ENCODE data around the gene MRPL23.

Gene MRPL23

GRCh38 chr11:1943576-1943975 is 3.6 kb upstream of the MRPL23 start:
- no peaks in the 10 kb centered on the region for H3F3A ChIP-seq (ENCODE audit: control insufficient read depth, insufficient read depth)

GRCh38 chr11:1943977-1944376 is 3.2 kb upstream of the MRPL23 start:
- Histone ChIP-seq H3K9me2 (replicated peaks; ENCODE audit: control insufficient read depth, low read length) (no peaks in the 10 kb centered on the region), H3K27me3 (ENCODE audit: control insufficient read depth, low read length) (no peaks in the 10 kb centered on the region), H3F3A (ENCODE audit: control insufficient read depth, insufficient read depth) (no peaks in the 10 kb centered on the region), H3K79me2 (ENCODE audit: control insufficient read depth, low read length) (no peaks in the 10 kb centered on the region), H4K20me1 (ENCODE audit: control insufficient read depth, insufficient read depth, low read depth, low read length) (no peaks in the 10 kb centered on the region), H3K4me2 (ENCODE audit: low read length) (no peak overlapping the region), H3K4me3 (ENCODE audit: low read length) (no peak overlapping the region), H3K4me1 (ENCODE audit: control insufficient read depth, low read length) (no peaks in the 10 kb centered on the region), H3K36me3 (ENCODE audit: control insufficient read depth, low read length) (no peaks in the 10 kb centered on the region), H3K27ac (ENCODE audit: low read depth, low read length) (no peak overlapping the region), H3K9me3 (ENCODE audit: control insufficient read depth, insufficient read depth, low read length) (no peaks in the 10 kb centered on the region)
- no peak for TF ChIP-seq EZH2phosphoT487 (IDR thresholded peaks at IDR 0.05; ENCODE audit: borderline replicate concordance, low read length)
- no peak for TF ChIP-seq CTCF (IDR thresholded peaks at IDR 0.05; ENCODE audit: low read depth, low read length, poor library complexity, severe bottlenecking)

More at GRCh38 chr11:1943576-1943975, 3.6 kb upstream of the MRPL23 start:
- no peaks in the 10 kb centered on the region for H3K36me3 ChIP-seq (ENCODE audit: control insufficient read depth, low read length)
- TF ChIP-seq EZH2phosphoT487 (IDR thresholded peaks at IDR 0.05; ENCODE audit: borderline replicate concordance, low read length) (no peak), CTCF (IDR thresholded peaks at IDR 0.05; ENCODE audit: low read depth, low read length, poor library complexity, severe bottlenecking) (no peak)
- H3K4me1 ChIP-seq (ENCODE audit: control insufficient read depth, low read length) = no peaks in the 10 kb centered on the region
- H3K79me2 ChIP-seq (ENCODE audit: control insufficient read depth, low read length) = no peaks in the 10 kb centered on the region
- no peaks in the 10 kb centered on the region for H3K9me2 ChIP-seq (replicated peaks; ENCODE audit: control insufficient read depth, low read length)
- H3K4me2 ChIP-seq (ENCODE audit: low read length) = no peak overlapping the region
- H3K4me3 ChIP-seq (ENCODE audit: low read length) = no peak overlapping the region
- no peaks in the 10 kb centered on the region for H3K9me3 ChIP-seq (ENCODE audit: control insufficient read depth, insufficient read depth, low read length)
- no peaks in the 10 kb centered on the region for H4K20me1 ChIP-seq (ENCODE audit: control insufficient read depth, insufficient read depth, low read depth, low read length)
- H3K27ac ChIP-seq (ENCODE audit: low read depth, low read length) = no peak overlapping the region
- no peaks in the 10 kb centered on the region for H3K27me3 ChIP-seq (ENCODE audit: control insufficient read depth, low read length)

DNA sequence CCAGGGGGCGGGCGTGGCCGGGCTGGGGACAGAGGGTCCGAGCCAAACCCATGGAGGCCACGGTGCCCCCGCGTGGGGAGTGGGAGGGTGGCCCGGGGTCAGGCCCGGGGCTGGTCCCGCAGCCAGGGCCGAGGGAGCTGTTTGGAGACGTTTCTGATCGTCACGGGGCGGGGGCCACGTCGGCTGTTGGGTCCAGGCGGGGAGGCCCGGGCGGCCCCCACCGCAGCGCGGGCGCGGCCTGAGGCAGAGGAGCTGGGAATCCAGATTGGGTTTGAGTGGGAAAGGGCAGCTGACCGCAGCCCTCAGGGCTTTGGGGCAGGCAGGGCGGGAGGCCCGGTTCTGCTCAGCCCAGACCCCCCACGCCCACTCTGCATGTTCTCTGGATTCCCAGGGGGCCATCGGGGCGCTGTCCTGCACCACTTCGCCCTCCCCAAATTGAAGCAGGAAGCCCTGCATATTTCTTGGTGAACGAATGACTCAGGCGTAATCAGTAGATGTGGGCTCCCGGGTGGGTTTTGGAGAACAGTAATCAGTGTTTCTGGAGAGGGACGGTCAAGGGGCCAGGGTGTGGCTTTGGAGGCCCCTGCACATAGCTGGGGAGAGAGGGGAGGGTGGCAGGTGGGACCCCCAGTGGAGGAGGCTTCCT is 583 bp downstream of the MRPL23 start:
- Histone ChIP-seq H3K36me3 (ENCODE audit: control insufficient read depth, low read length) (no peaks in the 10 kb centered on the region), H4K20me1 (ENCODE audit: control insufficient read depth, insufficient read depth, low read depth, low read length) (no peaks in the 10 kb centered on the region), H3K27ac (ENCODE audit: low read depth, low read length) (no peak overlapping the region), H3K9me2 (replicated peaks; ENCODE audit: control insufficient read depth, low read length) (no peaks in the 10 kb centered on the region), H3K9me3 (ENCODE audit: control insufficient read depth, insufficient read depth, low read length) (no peaks in the 10 kb centered on the region), H3F3A (ENCODE audit: control insufficient read depth, insufficient read depth) (no peaks in the 10 kb centered on the region), H3K79me2 (ENCODE audit: control insufficient read depth, low read length) (no peaks in the 10 kb centered on the region), H3K27me3 (ENCODE audit: control insufficient read depth, low read length) (no peaks in the 10 kb centered on the region), H3K4me3 (ENCODE audit: low read length) (no peak overlapping the region), H3K4me1 (ENCODE audit: control insufficient read depth, low read length) (no peaks in the 10 kb centered on the region), H3K4me2 (ENCODE audit: low read length) (no peak overlapping the region)
- TF ChIP-seq EZH2phosphoT487 (IDR thresholded peaks at IDR 0.05; ENCODE audit: borderline replicate concordance, low read length) = no peak
- no peak for TF ChIP-seq CTCF (IDR thresholded peaks at IDR 0.05; ENCODE audit: low read depth, low read length, poor library complexity, severe bottlenecking)

Measured in DOHH2 (cell line).